ENCODE measurements around the gene UTS2R.

- TF ChIP-seq CTCF (IDR thresholded peaks at IDR 0.05; ENCODE audit: poor library complexity, severe bottlenecking) (no peak), EZH2 (IDR thresholded peaks at IDR 0.05; ENCODE audit: borderline replicate concordance, insufficient read depth, low read length, poor library complexity, severe bottlenecking) (no peak), TAF1 (IDR thresholded peaks at IDR 0.05; ENCODE audit: low read depth) (no peak)
These were observed 37.4 kb upstream of the UTS2R start for GRCh38 chr17:82334204-82334621.
